ENCODE results near the gene KIFBP. TPM values are rescaled to one million over a fixed set of nuclear protein-coding genes. Genes with fewer than 3 reads are reported as not detected.

KIFBP gene
- total and polyA plus RNA-seq, 9 of the 15 experiments (the other 6 are each of a cell fraction or from before 2014, with no cell fraction given), result 5.6 to 23.2 (median 14.8) TPM

GRCh38 chr10:68955832-68956532, 32.6 kb upstream of the KIFBP start, which contains the start of gene DDX21 (continued):
- TF ChIP-seq HOMEZ (CRISPR knock-in tag; IDR thresholded peaks at IDR 0.05) (no peak), MIER1 (IDR thresholded peaks at IDR 0.05; ENCODE audit: low read depth) (no peak), MYBL2 (IDR thresholded peaks at IDR 0.05; ENCODE audit: low read depth) (peak; percentile 56; the same call in 1 of the 2 replicates), MYBL2 (CRISPR knock-in tag; IDR thresholded peaks at IDR 0.05; ENCODE audit: borderline replicate concordance) (no peak; the same call in 1 of the 2 replicates), TAF9B (IDR thresholded peaks at IDR 0.05; ENCODE audit: partially characterized antibody) (peak; percentile 89), RBBP5 (IDR thresholded peaks at IDR 0.05; ENCODE audit: borderline replicate concordance, insufficient read depth, low read length, poor library complexity, severe bottlenecking) (peak; percentile 94), ZNF584 (CRISPR knock-in tag; IDR thresholded peaks at IDR 0.05; ENCODE audit: low read depth) (no peak), NCOA1 (IDR thresholded peaks at IDR 0.05; ENCODE audit: low read depth) (peak; percentile 91), NKRF (IDR thresholded peaks at IDR 0.05; ENCODE audit: borderline replicate concordance) (peak; percentile 99), TCFL5 (CRISPR knock-in tag; conservative IDR thresholded peaks at IDR 0.05) (no peak), ZNF263 (CRISPR knock-in tag; IDR thresholded peaks at IDR 0.05; ENCODE audit: borderline replicate concordance) (no peak), SRSF9 (IDR thresholded peaks at IDR 0.05; ENCODE audit: borderline replicate concordance, low read depth, low read length) (no peak), ARID2 (IDR thresholded peaks at IDR 0.05) (no peak), KHSRP (IDR thresholded peaks at IDR 0.05) (0 out of 2 replicates have a peak, but pooled peaks have one; percentile 19), MEF2A (IDR thresholded peaks at IDR 0.05; ENCODE audit: control insufficient read depth, low read depth, low read length) (no peak)
- TF ChIP-seq, protein P1, sequence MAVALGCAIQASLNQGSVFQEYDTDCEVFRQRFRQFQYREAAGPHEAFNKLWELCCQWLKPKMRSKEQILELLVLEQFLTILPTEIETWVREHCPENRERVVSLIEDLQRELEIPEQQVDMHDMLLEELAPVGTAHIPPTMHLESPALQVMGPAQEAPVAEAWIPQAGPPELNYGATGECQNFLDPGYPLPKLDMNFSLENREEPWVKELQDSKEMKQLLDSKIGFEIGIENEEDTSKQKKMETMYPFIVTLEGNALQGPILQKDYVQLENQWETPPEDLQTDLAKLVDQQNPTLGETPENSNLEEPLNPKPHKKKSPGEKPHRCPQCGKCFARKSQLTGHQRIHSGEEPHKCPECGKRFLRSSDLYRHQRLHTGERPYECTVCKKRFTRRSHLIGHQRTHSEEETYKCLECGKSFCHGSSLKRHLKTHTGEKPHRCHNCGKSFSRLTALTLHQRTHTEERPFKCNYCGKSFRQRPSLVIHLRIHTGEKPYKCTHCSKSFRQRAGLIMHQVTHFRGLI (CRISPR knock-in tag; IDR thresholded peaks at IDR 0.05), result no peak
- TF ChIP-seq, protein P2, sequence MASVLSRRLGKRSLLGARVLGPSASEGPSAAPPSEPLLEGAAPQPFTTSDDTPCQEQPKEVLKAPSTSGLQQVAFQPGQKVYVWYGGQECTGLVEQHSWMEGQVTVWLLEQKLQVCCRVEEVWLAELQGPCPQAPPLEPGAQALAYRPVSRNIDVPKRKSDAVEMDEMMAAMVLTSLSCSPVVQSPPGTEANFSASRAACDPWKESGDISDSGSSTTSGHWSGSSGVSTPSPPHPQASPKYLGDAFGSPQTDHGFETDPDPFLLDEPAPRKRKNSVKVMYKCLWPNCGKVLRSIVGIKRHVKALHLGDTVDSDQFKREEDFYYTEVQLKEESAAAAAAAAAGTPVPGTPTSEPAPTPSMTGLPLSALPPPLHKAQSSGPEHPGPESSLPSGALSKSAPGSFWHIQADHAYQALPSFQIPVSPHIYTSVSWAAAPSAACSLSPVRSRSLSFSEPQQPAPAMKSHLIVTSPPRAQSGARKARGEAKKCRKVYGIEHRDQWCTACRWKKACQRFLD (CRISPR knock-in tag; IDR thresholded peaks at IDR 0.05), result peak; percentile 60
- TF ChIP-seq, protein P3, sequence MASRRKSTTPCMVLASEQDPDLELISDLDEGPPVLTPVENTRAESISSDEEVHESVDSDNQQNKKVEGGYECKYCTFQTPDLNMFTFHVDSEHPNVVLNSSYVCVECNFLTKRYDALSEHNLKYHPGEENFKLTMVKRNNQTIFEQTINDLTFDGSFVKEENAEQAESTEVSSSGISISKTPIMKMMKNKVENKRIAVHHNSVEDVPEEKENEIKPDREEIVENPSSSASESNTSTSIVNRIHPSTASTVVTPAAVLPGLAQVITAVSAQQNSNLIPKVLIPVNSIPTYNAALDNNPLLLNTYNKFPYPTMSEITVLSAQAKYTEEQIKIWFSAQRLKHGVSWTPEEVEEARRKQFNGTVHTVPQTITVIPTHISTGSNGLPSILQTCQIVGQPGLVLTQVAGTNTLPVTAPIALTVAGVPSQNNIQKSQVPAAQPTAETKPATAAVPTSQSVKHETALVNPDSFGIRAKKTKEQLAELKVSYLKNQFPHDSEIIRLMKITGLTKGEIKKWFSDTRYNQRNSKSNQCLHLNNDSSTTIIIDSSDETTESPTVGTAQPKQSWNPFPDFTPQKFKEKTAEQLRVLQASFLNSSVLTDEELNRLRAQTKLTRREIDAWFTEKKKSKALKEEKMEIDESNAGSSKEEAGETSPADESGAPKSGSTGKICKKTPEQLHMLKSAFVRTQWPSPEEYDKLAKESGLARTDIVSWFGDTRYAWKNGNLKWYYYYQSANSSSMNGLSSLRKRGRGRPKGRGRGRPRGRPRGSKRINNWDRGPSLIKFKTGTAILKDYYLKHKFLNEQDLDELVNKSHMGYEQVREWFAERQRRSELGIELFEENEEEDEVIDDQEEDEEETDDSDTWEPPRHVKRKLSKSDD (conservative IDR thresholded peaks at IDR 0.05; ENCODE audit: low read length), result no peak

Measured in K562 (cell line).